GM13977 (cell line): ENCODE measurements around the gene PPFIA4.

Experiments used
- DNase-seq: peaks from one replicate; pipeline ENCODE4 v3.0.0; 2012; ENCODE audit warnings: low spot score
- in situ Hi-C: fragments of 300-500 bp; cut with MboI; formaldehyde crosslinking; loops from one replicate; pipeline ENCODE4 v1.12.0; 2022; ENCODE audit warnings: low sequenced_read_pairs, low pct_unique_long_range_greater_than_20kb, mixed read lengths, inconsistent platforms; ENCODE audit not compliant: unreplicated experiment
- TF ChIP-seq, protein P1 (sequence below): IDR thresholded peaks from 2 replicates; pipeline ENCODE4 v1.5.1; 2012; ENCODE audit warnings: mild to moderate bottlenecking, control low read depth; ENCODE audit not compliant: insufficient read depth; ENCODE audit errors: extremely low read depth, missing control alignments

PPFIA4 gene

DNA sequence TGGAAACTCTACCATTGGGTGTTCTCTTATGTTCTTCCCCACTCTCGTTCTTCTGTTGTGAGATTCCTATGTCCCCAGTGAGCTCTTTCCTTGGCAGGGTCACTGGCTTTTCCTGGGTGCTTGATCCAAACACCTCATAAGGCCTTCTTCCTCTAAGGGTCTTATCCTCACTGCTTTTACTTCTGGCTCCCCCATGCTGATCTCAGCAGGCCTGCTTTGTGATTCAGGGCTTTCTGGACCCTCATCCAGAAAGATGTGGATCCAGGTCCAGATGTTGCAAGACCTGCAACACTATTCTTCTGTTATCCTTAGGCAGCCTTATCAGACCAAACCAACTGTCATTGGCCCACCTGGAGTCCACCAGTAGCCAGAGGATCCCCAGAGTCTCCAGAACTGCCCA lies 70.7 kb downstream of the PPFIA4 start:
- TF ChIP-seq, protein P1, sequence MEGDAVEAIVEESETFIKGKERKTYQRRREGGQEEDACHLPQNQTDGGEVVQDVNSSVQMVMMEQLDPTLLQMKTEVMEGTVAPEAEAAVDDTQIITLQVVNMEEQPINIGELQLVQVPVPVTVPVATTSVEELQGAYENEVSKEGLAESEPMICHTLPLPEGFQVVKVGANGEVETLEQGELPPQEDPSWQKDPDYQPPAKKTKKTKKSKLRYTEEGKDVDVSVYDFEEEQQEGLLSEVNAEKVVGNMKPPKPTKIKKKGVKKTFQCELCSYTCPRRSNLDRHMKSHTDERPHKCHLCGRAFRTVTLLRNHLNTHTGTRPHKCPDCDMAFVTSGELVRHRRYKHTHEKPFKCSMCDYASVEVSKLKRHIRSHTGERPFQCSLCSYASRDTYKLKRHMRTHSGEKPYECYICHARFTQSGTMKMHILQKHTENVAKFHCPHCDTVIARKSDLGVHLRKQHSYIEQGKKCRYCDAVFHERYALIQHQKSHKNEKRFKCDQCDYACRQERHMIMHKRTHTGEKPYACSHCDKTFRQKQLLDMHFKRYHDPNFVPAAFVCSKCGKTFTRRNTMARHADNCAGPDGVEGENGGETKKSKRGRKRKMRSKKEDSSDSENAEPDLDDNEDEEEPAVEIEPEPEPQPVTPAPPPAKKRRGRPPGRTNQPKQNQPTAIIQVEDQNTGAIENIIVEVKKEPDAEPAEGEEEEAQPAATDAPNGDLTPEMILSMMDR: no peak
- in situ Hi-C loops: no loop called here
- DNase-seq: no peak

DNA sequence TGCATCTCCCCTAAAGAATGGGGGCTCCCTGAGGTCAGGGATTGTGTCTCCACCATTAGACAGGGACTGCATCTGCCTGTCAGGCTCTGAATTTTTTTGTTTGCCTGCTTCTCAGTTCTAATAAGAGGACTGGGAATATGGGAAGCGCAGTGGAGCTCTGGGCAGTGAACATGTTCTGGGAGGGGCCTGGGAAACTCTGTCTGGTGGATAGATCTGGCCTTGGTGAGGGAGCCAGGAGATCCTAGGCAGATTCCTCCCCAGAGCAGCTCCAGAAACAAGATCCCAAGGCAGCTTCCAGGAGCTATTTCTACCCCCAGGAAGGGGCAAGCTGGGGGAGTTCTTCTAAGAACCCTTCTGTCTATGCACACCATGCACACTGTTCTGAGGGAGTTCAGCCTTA lies 72.2 kb downstream of the PPFIA4 start:
- DNase-seq: no peak
- TF ChIP-seq, protein P1: no peak
- in situ Hi-C loops: no loop called here

DNA sequence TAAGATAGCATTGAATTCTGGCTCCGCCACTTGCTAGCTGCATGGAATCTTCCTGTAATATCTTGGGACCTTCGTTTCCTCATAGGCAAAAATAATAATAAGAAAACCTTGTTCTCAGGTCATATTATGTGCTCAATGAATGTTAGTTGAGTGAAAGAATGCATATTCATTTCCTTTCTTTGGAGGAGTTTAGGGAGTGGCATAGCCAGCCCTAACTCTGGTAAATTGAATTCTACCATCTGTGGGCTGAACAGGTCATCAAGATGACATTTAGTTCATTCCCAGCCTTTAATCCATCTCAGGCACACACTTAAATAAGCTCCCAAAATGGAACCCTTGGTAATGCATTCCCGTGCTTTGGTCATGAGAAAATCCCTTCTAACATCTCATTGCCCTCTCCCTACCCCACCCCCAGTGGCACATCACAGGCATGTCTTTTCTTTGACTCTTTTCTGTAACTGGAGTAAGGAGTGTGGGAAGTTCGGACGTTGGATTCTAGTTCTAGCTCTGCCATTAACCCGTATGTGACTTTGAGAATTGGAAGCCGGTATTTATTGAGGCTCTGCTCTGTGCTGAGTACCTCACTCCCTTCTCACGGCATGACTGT lies 72.7 kb downstream of the PPFIA4 start:
- in situ Hi-C loops: no loop called here
- no peak for DNase-seq
- TF ChIP-seq, protein P1: no peak

DNA sequence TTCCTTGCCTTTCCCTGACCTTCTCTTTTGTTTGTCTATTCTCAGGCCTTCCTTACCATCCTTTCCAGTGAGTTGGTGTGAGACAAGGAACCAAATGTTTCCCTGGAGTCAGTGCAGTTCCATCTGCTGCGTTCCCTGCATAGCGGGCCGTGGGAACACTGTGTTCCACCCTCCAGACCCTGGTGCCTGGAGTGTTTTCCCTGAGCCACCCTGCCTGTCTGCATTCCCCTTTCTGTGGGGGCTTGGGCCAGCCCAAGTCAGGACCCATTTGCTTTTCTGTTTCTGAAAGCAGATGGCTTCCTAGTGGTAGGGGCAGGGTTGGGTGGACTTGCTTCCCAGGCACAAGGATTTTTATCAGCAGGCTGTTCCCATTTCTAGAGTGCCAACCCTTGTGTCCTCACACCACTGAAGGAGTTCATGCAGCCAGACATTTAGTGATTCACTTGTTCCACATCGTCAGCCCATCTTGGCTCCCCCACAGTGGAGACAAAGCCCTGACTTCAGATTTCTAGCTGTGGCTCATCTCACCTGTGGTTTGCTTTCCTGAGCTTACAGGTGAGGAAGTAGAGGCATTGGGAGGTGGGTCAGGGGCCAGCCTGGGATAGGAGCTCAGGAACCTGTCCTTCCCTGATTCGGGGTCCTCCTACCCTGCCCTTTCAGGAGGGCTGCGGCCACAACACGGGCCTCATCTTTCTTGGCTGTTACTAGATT lies 73.7 kb downstream of the PPFIA4 start:
- TF ChIP-seq, protein P1: no peak
- no peak for DNase-seq
- in situ Hi-C loops: no loop called here

DNA sequence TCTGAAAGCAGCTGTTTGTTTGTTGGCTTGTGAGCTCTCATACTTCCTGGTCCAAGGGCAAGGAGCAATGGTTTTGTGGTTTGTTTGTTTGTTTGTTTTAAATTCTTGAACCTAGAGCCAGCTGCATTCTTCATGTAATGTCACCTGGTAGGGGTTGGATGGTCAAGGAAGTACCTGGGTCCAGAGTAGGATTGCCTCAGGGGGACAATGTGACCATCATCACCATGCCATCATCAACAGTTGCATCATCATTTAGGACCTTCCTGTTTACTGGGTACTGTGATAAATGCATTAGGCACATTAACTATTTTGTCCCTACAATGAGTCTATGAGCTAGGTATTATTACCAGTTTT lies 74.2 kb downstream of the PPFIA4 start:
- DNase-seq: no peak
- TF ChIP-seq, protein P1: no peak
- in situ Hi-C loops: no loop called here

DNA sequence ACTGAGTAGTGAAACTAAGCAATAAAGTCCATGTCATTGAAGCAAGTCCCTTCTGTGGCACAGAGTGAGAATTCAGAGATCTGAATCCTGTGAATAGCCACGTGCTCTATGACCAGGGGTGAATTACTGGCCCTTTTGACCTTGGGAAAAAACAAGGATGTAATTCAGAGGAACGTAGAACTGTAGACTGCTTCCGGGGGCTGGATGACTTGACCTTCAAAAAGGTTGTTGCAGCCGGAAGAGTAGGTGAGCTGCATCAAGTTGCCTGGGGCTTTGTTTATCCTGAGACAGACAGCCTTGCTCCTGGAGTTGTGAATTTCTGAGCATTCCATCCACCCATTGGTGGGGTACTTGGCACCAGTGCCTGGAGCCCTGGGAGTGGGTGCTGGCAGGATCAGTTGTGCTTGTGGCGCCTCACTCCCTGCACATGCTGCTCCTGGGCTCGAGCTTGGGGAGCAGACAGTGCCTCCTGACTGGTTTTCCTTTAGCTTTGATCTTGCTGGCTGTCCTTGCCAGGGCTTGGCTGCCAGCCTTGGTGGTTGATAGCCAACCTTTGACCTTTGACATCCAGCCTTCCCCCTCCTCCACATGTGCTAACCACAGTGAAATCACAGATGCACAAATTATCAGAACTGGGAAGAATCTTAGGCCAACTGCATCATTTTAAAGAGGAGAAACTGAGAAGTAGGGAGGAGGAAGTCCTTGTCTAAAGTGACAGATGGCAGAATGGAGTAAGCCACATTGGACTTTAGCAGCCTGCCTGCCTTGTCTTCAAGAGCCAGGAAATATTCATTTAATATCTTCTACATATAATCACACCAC lies 75.7 kb downstream of the PPFIA4 start:
- DNase-seq: no peak
- TF ChIP-seq, protein P1: no peak
- in situ Hi-C loops: no loop called here
